Pons (tissue), 1 donor: Measurements from ENCODE around the gene DMRTC2.
A peak's percentile ranks its signal among the peaks of the same experiment; 100 is the strongest.

Experiments used
- DNase-seq: peaks from one replicate; pipeline ENCODE4 v3.0.0-alpha.2; 2016; ENCODE audit warnings: low spot score

The DMRTC2 gene

GRCh38 chr19:41845001-41845050, at the start of gene DMRTC2:
DMRTC2 (plus strand) TSS chr19:41845042; CDS start chr19:41847429, 2,387 bp downstream.
- DNase-seq: no peak

GRCh38 chr19:41796362-41796761, 48.5 kb upstream of the DMRTC2 start, which contains the start of gene CEACAM3:
CEACAM3 (plus strand) TSS chr19:41796587; CDS start chr19:41796678, 91 bp downstream.
- DNase-seq: no peak

GRCh38 chr19:41796901-41797300, 47.9 kb upstream of the DMRTC2 start:
- DNase-seq: no peak

- DNase-seq: no peak
These were observed 45.3 kb upstream of the DMRTC2 start for GRCh38 chr19:41799444-41800000.

GRCh38 chr19:41801031-41801430, 43.8 kb upstream of the DMRTC2 start:
- DNase-seq: no peak

GRCh38 chr19:41801792-41802211, 43.0 kb upstream of the DMRTC2 start:
- DNase-seq: peak; percentile 35

GRCh38 chr19:41802770-41803169, 42.1 kb upstream of the DMRTC2 start:
- DNase-seq: no peak

GRCh38 chr19:41804336-41804735, 40.5 kb upstream of the DMRTC2 start:
- no peak for DNase-seq

- DNase-seq: no peak
These were observed 37.7 kb upstream of the DMRTC2 start for GRCh38 chr19:41807176-41807575.

- no peak for DNase-seq
These were observed 35.9 kb upstream of the DMRTC2 start for GRCh38 chr19:41808663-41809566.

- DNase-seq: no peak
These were observed 34.5 kb upstream of the DMRTC2 start for GRCh38 chr19:41810301-41810700.

GRCh38 chr19:41811036-41811435, 33.8 kb upstream of the DMRTC2 start:
- DNase-seq: peak; percentile 54

- no peak for DNase-seq
These were observed 32.9 kb upstream of the DMRTC2 start for GRCh38 chr19:41811981-41812380.

- no peak for DNase-seq
These were observed 30.9 kb upstream of the DMRTC2 start for GRCh38 chr19:41813911-41814310.

GRCh38 chr19:41815301-41815700, 29.5 kb upstream of the DMRTC2 start:
- DNase-seq: no peak

- DNase-seq: no peak
These were observed 28.1 kb upstream of the DMRTC2 start for GRCh38 chr19:41816761-41817160.

GRCh38 chr19:41821003-41821735, 23.7 kb upstream of the DMRTC2 start:
- peak; percentile 40 for DNase-seq

- no peak for DNase-seq
These were observed 6.7 kb upstream of the DMRTC2 start for GRCh38 chr19:41837981-41838708.

- DNase-seq: no peak
These were observed 5.6 kb upstream of the DMRTC2 start for GRCh38 chr19:41839211-41839610.

- no peak for DNase-seq
These were observed 1.5 kb upstream of the DMRTC2 start for GRCh38 chr19:41843371-41843770.

- DNase-seq: no peak
These were observed 241 bp upstream of the DMRTC2 start, which contains the start of gene LYPD4 for GRCh38 chr19:41844601-41845000. LYPD4 (minus strand) TSS chr19:41844683; CDS start chr19:41839285, 5,398 bp downstream.

GRCh38 chr19:41845051-41845590, 279 bp downstream of the DMRTC2 start:
- no peak for DNase-seq
